Gastrocnemius medialis (tissue), 4 donors: ENCODE data around the gene TEX264. TPM values are rescaled to one million over a fixed set of nuclear protein-coding genes. Genes with fewer than 3 reads are reported as not detected.

Experiments used
- ATAC-seq, 2 donors: fragments of 150-250 bp; one replicate each; pipeline ENCODE4 v1.9.1; 2016
- DNase-seq, 2 donors: peaks; one replicate each; pipeline ENCODE4 v3.0.0-alpha.2; 2019
- H3K27ac ChIP-seq, 4 donors: fragments of 200-600 bp; sonication (generic); 1 replicate in 1 of 4; 2 replicates in 3 of 4; pipeline ENCODE4 v1.5.1; 2016 to 2018; ENCODE audit warnings: mild to moderate bottlenecking in 2 of 4, moderate library complexity in 1 of 4
- H3K27me3 ChIP-seq, 3 donors: fragments of 200-600 bp; sonication (generic) in 2 of 3; 1 replicate in 1 of 3; 2 replicates in 2 of 3; pipeline versions ENCODE4 v1.5.1 to v1.6.0; 2016 to 2019; ENCODE audit warnings: mild to moderate bottlenecking in 1 of 3, moderate library complexity in 1 of 3
- H3K36me3 ChIP-seq, 2 donors: fragments of 200-600 bp; sonication (generic) in 1 of 2; one replicate each; pipeline ENCODE4 v1.5.1; 2017 to 2018
- H3K4me1 ChIP-seq, 2 donors: fragments of 200-600 bp; sonication (generic) in 1 of 2; one replicate each; pipeline ENCODE4 v1.5.1; 2016 to 2017; ENCODE audit warnings: mild to moderate bottlenecking in 2 of 2
- H3K4me3 ChIP-seq, 4 donors: fragments of 200-600 bp; sonication (generic) in 3 of 4; 1 replicate in 1 of 4; 2 replicates in 3 of 4; pipeline ENCODE4 v1.5.1; 2016 to 2019; ENCODE audit warnings: mild to moderate bottlenecking in 2 of 4
- H3K9me3 ChIP-seq, 3 donors: fragments of 200-600 bp; sonication (generic) in 2 of 3; 1 replicate in 1 of 3; 2 replicates in 2 of 3; pipeline ENCODE4 v1.5.1; 2016 to 2019
- POLR2A ChIP-seq, 2 donors: fragments of 450-650 bp; IDR thresholded peaks; one replicate each; pipeline ENCODE4 v1.6.1; 2017; ENCODE audit warnings: antibody characterized with exemption in 2 of 2, mild to moderate bottlenecking in 2 of 2, moderate library complexity in 2 of 2
- in situ Hi-C, 4 donors: fragments of 200-750 bp; cut with MboI; loops; one replicate each; pipeline versions ENCODE4 v1.15.0 to v1.8.0; 2017; ENCODE audit warnings: low sequenced_read_pairs in 4 of 4
- intact Hi-C: fragments of 100-400 bp; cut with DNase I; formaldehyde crosslinking; loops from one replicate; pipeline ENCODE4 v1.15.1; 2023; ENCODE audit warnings: low total_unique reads
- total RNA-seq, 4 donors: library from RNA; depleted of rRNA; stranded (reverse); fragments of >200 nt; gene quantifications; one replicate each; pipeline versions ENCODE4 v1.1.0 to v1.2.3, GENCODE V29; 2016
- TF ChIP-seq, protein P1 (sequence below), 5 experiments: fragments of 450-650 bp in 3 of 5; fragments of 200-600 bp in 2 of 5; sonication (generic) in 2 of 5; IDR thresholded peaks in 4 of 5; conservative IDR thresholded peaks in 1 of 5; 1 replicate in 4 of 5; 2 replicates in 1 of 5; pipeline ENCODE4 v1.5.1; 2016 to 2019; ENCODE audit warnings: antibody characterized with exemption in 5 of 5, mild to moderate bottlenecking in 3 of 5, moderate library complexity in 3 of 5

The TEX264 gene
- total RNA-seq, 4 donors from 2014 or later = 43.9 to 83.5 (median 54.3) TPM

DNA sequence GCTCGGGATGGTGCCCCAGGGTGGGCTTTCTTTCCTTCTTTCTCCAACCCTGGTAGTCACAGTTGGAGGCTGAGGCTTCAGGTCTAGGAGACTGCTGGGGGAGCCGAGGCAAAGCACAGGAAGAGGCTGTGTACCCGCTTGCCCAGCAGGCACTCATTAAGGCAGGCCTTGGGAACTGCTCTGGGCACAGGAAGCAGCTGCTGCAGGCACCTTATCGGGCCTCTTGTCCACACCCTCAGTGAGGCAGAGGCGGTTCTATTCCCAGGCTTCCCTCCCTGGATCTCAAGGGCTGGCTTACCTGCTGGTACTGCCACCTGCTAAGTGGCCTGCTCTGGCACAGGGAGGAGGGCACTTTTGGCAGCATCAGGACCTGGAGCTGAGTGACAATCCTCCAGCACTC, 20.0 kb downstream of the TEX264 start:
- DNase-seq = no peak
- peaks cover 0 to 7% of the 10 kb centered on the region in 2 donors for H3K36me3 ChIP-seq
- peaks cover 21 to 26% of the 10 kb centered on the region in 2 donors for H3K4me1 ChIP-seq
- H3K27me3 ChIP-seq = no peaks in the 10 kb centered on the region
- peak overlapping the region; percentile 2 to 43 (median 38) for H3K27ac ChIP-seq
- TF ChIP-seq, protein P1, sequence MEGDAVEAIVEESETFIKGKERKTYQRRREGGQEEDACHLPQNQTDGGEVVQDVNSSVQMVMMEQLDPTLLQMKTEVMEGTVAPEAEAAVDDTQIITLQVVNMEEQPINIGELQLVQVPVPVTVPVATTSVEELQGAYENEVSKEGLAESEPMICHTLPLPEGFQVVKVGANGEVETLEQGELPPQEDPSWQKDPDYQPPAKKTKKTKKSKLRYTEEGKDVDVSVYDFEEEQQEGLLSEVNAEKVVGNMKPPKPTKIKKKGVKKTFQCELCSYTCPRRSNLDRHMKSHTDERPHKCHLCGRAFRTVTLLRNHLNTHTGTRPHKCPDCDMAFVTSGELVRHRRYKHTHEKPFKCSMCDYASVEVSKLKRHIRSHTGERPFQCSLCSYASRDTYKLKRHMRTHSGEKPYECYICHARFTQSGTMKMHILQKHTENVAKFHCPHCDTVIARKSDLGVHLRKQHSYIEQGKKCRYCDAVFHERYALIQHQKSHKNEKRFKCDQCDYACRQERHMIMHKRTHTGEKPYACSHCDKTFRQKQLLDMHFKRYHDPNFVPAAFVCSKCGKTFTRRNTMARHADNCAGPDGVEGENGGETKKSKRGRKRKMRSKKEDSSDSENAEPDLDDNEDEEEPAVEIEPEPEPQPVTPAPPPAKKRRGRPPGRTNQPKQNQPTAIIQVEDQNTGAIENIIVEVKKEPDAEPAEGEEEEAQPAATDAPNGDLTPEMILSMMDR (IDR thresholded peaks at IDR 0.05 in 4 of 5, conservative IDR thresholded peaks at IDR 0.05 in 1 of 5) = no peak
- TF ChIP-seq POLR2A (IDR thresholded peaks at IDR 0.05) = no peak
- in situ Hi-C loops (loop anchor here in 1 of 4 donors (25.0 kb wide), 1 partner anchor 304 kb away; the partner anchor contains the start of genes MANF and RBM15B), intact Hi-C loops (no loop called here)
- H3K9me3 ChIP-seq = no peaks in the 10 kb centered on the region
- no peak overlapping the region for H3K4me3 ChIP-seq
- no peak for ATAC-seq

DNA sequence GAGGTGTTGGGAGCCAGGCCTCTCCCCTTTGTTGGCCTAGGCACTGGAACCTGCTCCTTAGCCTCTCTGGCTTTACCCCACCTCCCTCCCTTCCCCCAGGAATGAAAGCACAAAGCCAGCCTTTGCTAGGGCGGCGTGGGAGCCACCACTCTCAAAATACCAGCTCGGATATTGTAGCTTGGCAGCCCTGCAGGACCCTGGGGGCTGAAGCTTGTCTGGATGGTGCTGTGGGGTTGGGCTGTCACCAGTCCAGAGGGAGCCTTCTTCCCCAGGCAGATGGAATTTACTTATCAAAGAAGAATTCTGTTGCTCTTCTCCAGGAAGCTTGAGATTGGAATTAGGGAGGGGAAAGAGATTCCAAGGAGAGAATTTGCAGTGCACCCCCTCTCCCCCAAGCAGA, 20.9 kb downstream of the TEX264 start:
- in situ Hi-C loops (loop anchor here in 1 of 4 donors (25.0 kb wide), 1 partner anchor 305 kb away; the partner anchor contains the start of genes MANF and RBM15B), intact Hi-C loops (no loop called here)
- no peak for DNase-seq
- Histone ChIP-seq H3K4me1 (peaks cover 12 to 16% of the 10 kb centered on the region in 2 donors), H3K4me3 (no peak overlapping the region), H3K9me3 (no peaks in the 10 kb centered on the region), H3K36me3 (peaks cover 0 to 6% of the 10 kb centered on the region in 2 donors), H3K27ac (no peak overlapping the region), H3K27me3 (no peaks in the 10 kb centered on the region)
- TF ChIP-seq, protein P1 (IDR thresholded peaks at IDR 0.05 in 4 of 5, conservative IDR thresholded peaks at IDR 0.05 in 1 of 5) = no peak
- TF ChIP-seq POLR2A (IDR thresholded peaks at IDR 0.05) = no peak
- no peak for ATAC-seq

DNA sequence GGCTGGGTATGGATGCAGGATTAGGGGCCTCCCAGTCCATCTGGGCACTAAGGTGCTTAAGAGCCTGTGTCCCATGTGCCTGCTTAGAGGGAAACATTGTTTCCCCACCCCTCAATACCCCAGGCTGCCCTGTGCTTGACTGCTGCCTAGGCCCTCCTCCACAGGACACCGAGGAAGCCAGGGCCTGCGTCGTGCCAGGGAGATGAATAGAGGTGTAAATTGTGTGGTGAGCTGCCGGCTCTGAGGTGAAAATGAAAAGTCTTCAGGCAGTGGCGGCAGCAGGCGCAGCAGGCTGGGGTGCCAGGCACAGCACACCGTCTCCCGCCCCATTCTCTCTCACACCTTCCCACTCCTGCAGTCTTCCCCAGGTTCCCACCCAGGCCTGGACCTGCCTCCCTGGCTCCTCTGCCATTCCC, 21.9 kb downstream of the TEX264 start:
- DNase-seq (no peak), ATAC-seq (no peak)
- no peak overlapping the region for H3K27ac ChIP-seq
- peaks cover 0 to 6% of the 10 kb centered on the region in 2 donors for H3K36me3 ChIP-seq
- H3K4me3 ChIP-seq = no peak overlapping the region
- TF ChIP-seq, protein P1 (IDR thresholded peaks at IDR 0.05 in 4 of 5, conservative IDR thresholded peaks at IDR 0.05 in 1 of 5) = no peak
- no peak for TF ChIP-seq POLR2A (IDR thresholded peaks at IDR 0.05)
- H3K27me3 ChIP-seq = no peaks in the 10 kb centered on the region
- H3K9me3 ChIP-seq = no peaks in the 10 kb centered on the region
- intact Hi-C loops (no loop called here), in situ Hi-C loops (loop anchor here in 1 of 4 donors (25.0 kb wide), 1 partner anchor 306 kb away; the partner anchor contains the start of genes MANF and RBM15B)
- H3K4me1 ChIP-seq = peaks cover 5 to 8% of the 10 kb centered on the region in 2 donors

DNA sequence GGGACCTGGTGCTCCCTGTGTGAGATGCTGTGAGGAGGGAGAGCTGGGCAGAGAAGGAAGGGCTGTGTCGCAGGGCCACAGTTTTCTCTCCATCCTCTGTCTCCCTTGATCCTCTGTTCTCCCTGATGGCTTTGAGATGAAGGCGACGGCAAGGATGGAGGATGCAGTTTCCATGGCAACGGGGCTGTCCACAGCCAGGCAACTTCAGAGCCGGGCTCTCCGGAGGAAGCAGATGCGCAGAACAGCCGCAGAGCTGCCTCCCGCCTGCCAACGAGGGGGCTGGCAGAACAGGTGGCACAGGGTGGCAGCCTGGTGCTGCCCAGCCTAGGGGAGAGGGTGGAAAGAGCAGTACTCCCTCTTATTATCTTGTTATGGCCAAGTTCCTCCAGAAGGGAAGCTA, 25.9 kb downstream of the TEX264 start:
- no peak for ATAC-seq
- Histone ChIP-seq H3K27ac (no peak overlapping the region), H3K4me1 (no peaks in the 10 kb centered on the region), H3K9me3 (no peaks in the 10 kb centered on the region), H3K36me3 (peaks cover 0 to 36% of the 10 kb centered on the region in 2 donors), H3K4me3 (no peak overlapping the region), H3K27me3 (no peaks in the 10 kb centered on the region)
- TF ChIP-seq POLR2A (IDR thresholded peaks at IDR 0.05) = no peak
- TF ChIP-seq, protein P1 (IDR thresholded peaks at IDR 0.05 in 4 of 5, conservative IDR thresholded peaks at IDR 0.05 in 1 of 5) = no peak
- no peak for DNase-seq
- in situ Hi-C loops = loop anchor here in 1 of 4 donors (25.0 kb wide), 1 partner anchor 310 kb away; the partner anchor contains the start of genes MANF and RBM15B
- intact Hi-C loops = no loop called here
